ENCODE data around the gene DPEP2.
A peak's percentile ranks its signal among the peaks of the same experiment; 100 is the strongest.
"Not testable (repeated sequence)": the region's sequence is repeated elsewhere in the genome, so short reads cannot be mapped to it uniquely, and the experiment has no call there.

DPEP2 gene

DNA sequence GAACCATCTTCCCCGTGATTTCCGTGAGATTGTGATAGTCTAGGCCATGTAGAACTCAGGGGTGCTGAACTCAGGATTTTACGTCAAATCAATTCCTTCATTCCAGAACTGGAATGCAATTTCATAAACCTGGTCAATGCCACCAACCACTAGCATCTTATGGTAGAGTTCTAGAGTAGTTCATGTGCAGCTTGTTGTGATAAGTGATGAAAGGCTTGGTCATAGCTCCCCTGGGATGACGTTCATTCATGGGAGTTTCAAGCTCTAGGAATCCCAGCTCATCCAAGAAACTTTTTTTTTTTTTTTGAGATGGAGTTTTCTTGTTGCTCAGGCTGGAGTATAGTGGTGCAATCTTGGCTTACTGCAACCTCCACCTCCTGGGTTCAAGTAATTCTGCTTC is 3.7 kb upstream of the DPEP2 start:
- Histone ChIP-seq H3K36me3 (ENCODE audit: control insufficient read depth, low read length) (no peaks in the 10 kb centered on the region), H3K27me3 (ENCODE audit: control insufficient read depth, low read length) (no peaks in the 10 kb centered on the region), H3K9me2 (replicated peaks; ENCODE audit: control insufficient read depth, low read length) (no peaks in the 10 kb centered on the region), H3K79me2 (ENCODE audit: control insufficient read depth, low read length) (no peaks in the 10 kb centered on the region), H3K4me2 (ENCODE audit: low read length) (no peak overlapping the region), H4K20me1 (ENCODE audit: control insufficient read depth, insufficient read depth, low read depth, low read length) (no peaks in the 10 kb centered on the region), H3F3A (ENCODE audit: control insufficient read depth, insufficient read depth) (no peaks in the 10 kb centered on the region), H3K4me1 (ENCODE audit: control insufficient read depth, low read length) (peaks cover 30% of the 10 kb centered on the region), H3K9me3 (ENCODE audit: control insufficient read depth, insufficient read depth, low read length) (no peaks in the 10 kb centered on the region), H3K4me3 (ENCODE audit: low read length) (no peak overlapping the region), H3K27ac (ENCODE audit: low read depth, low read length) (no peak overlapping the region)
- no peak for TF ChIP-seq EZH2phosphoT487 (IDR thresholded peaks at IDR 0.05; ENCODE audit: borderline replicate concordance, low read length)
- no peak for TF ChIP-seq CTCF (IDR thresholded peaks at IDR 0.05; ENCODE audit: low read depth, low read length, poor library complexity, severe bottlenecking)

- Histone ChIP-seq H3K9me3 (ENCODE audit: control insufficient read depth, insufficient read depth, low read length) (no peaks in the 10 kb centered on the region), H3K79me2 (ENCODE audit: control insufficient read depth, low read length) (no peaks in the 10 kb centered on the region), H3F3A (ENCODE audit: control insufficient read depth, insufficient read depth) (no peaks in the 10 kb centered on the region), H3K27me3 (ENCODE audit: control insufficient read depth, low read length) (no peaks in the 10 kb centered on the region), H3K4me2 (ENCODE audit: low read length) (peak overlapping the region; percentile 60), H4K20me1 (ENCODE audit: control insufficient read depth, insufficient read depth, low read depth, low read length) (no peaks in the 10 kb centered on the region), H3K36me3 (ENCODE audit: control insufficient read depth, low read length) (no peaks in the 10 kb centered on the region), H3K27ac (ENCODE audit: low read depth, low read length) (no peak overlapping the region), H3K4me3 (ENCODE audit: low read length) (peak overlapping the region; percentile 37), H3K9me2 (replicated peaks; ENCODE audit: control insufficient read depth, low read length) (no peaks in the 10 kb centered on the region), H3K4me1 (ENCODE audit: control insufficient read depth, low read length) (peaks cover 21% of the 10 kb centered on the region)
- no peak for TF ChIP-seq CTCF (IDR thresholded peaks at IDR 0.05; ENCODE audit: low read depth, low read length, poor library complexity, severe bottlenecking)
- no peak for TF ChIP-seq EZH2phosphoT487 (IDR thresholded peaks at IDR 0.05; ENCODE audit: borderline replicate concordance, low read length)
Measured at GRCh38 chr16:68000450-68000849, 1.2 kb upstream of the DPEP2 start.

DNA sequence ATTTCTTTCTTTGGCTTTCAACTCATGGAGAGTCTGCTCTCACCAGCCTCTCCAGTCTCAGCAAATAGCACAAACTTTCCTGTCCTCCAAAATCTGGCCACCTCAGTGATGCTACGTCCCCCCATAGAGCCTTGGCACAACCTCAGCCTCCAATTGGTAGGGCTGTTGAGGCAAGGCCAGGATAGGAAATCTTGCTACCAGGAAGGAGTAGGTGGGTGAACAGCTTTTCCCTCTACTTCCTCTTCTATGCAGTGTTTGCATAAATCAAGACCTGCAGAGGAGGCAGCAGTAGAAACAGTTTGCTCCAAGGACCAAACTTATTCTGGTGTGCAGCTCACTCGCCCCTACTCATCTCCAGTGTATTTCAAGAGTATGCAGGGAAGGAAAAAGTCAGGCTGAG is 701 bp upstream of the DPEP2 start:
- H3K4me2 ChIP-seq (ENCODE audit: low read length) = peak overlapping the region; percentile 60
- H3K4me1 ChIP-seq (ENCODE audit: control insufficient read depth, low read length) = peaks cover 18% of the 10 kb centered on the region
- H3K9me3 ChIP-seq (ENCODE audit: control insufficient read depth, insufficient read depth, low read length) = no peaks in the 10 kb centered on the region
- H3K79me2 ChIP-seq (ENCODE audit: control insufficient read depth, low read length) = no peaks in the 10 kb centered on the region
- no peaks in the 10 kb centered on the region for H3K9me2 ChIP-seq (replicated peaks; ENCODE audit: control insufficient read depth, low read length)
- H3K36me3 ChIP-seq (ENCODE audit: control insufficient read depth, low read length) = no peaks in the 10 kb centered on the region
- peak overlapping the region; percentile 37 for H3K4me3 ChIP-seq (ENCODE audit: low read length)
- H3F3A ChIP-seq (ENCODE audit: control insufficient read depth, insufficient read depth) = no peaks in the 10 kb centered on the region; the same call in 1 of the 2 replicates
- no peaks in the 10 kb centered on the region for H3K27me3 ChIP-seq (ENCODE audit: control insufficient read depth, low read length)
- H3K27ac ChIP-seq (ENCODE audit: low read depth, low read length) = no peak overlapping the region
- no peaks in the 10 kb centered on the region for H4K20me1 ChIP-seq (ENCODE audit: control insufficient read depth, insufficient read depth, low read depth, low read length)
- TF ChIP-seq EZH2phosphoT487 (IDR thresholded peaks at IDR 0.05; ENCODE audit: borderline replicate concordance, low read length) (no peak), CTCF (IDR thresholded peaks at IDR 0.05; ENCODE audit: low read depth, low read length, poor library complexity, severe bottlenecking) (no peak)

DNA sequence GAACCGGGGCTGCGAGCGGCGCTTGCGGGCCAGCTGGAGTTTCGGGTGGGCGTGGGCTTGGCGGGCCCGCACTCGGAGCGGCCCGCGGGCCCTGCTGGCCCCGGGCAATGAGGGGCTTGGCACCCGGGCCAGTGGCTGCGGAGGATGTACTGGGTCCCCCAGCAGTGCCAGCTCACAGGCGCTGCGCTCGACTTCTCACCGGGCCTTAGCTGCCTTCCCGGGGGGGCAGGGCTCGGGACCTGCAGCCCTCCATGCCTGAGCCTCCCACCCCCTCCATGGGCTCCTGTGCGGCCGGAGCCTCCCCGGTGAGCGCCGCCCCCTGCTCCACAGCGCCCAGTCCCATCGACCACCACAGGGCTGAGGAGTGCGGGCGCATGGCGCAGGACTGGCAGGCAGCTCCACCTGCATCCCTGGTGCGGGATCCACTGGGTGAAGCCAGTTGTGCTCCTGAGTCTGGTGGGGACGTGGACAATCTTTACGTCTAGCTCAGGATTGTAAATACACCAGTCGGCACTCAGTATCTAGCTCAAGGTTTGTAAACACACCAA is 979 bp downstream of the DPEP2 start:
- peaks cover 25% of the 10 kb centered on the region for H3K4me1 ChIP-seq (ENCODE audit: control insufficient read depth, low read length)
- not testable (repeated sequence) for H3K27ac ChIP-seq (ENCODE audit: low read depth, low read length); H3K9me3 ChIP-seq (ENCODE audit: control insufficient read depth, insufficient read depth, low read length); H3K4me3 ChIP-seq (ENCODE audit: low read length); H3K36me3 ChIP-seq (ENCODE audit: control insufficient read depth, low read length); H3K79me2 ChIP-seq (ENCODE audit: control insufficient read depth, low read length); H4K20me1 ChIP-seq (ENCODE audit: control insufficient read depth, insufficient read depth, low read depth, low read length); H3F3A ChIP-seq (ENCODE audit: control insufficient read depth, insufficient read depth); H3K27me3 ChIP-seq (ENCODE audit: control insufficient read depth, low read length); H3K9me2 ChIP-seq (replicated peaks; ENCODE audit: control insufficient read depth, low read length); H3K4me2 ChIP-seq (ENCODE audit: low read length)

All from DOHH2 (cell line).